Measurements from ENCODE around the gene SLC28A1. TPM values are rescaled to one million over a fixed set of nuclear protein-coding genes. Genes with fewer than 3 reads are reported as not detected.

The SLC28A1 gene
- total and polyA plus RNA-seq, 2 of the 4 experiments (the other 2 are of a cell fraction): not detected

DNA sequence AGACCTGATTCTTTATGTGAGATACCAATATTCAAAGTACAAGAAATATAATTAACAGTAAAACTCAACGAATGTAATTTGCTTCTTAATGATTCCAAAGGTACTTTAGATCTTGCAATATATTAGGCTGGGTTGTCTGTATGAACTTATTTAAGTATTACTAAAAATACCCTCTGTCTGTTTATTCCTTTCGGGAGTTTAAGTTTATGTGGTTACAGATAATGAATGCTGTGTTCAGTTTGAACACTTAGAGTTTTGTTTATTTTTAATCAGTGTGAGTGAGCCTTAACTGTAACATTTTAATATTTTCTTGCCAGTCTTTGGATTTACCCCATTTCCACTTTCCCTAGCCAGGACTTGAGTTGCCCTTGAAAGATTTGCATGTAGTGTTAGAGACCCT lies 100.7 kb downstream of the SLC28A1 start:
- Histone ChIP-seq H3K18ac (ENCODE audit: low read depth, low read length) (no peak overlapping the region), H2AK9ac (replicated peaks; ENCODE audit: low read depth, low read length, poor library complexity) (no peak overlapping the region), H3K4ac (ENCODE audit: low read depth, low read length) (no peak overlapping the region; the same call in 1 of the 2 replicates), H3K56ac (ENCODE audit: extremely low read depth, insufficient read depth, low read length) (no peak overlapping the region), H2AK5ac (ENCODE audit: low read depth, low read length) (no peak overlapping the region), H3K23ac (ENCODE audit: low read depth, low read length) (peak overlapping the region; percentile 52; the same call in 1 of the 2 replicates), H3K14ac (replicated peaks; ENCODE audit: low read depth, low read length) (0 out of 2 replicates have a peak overlapping the region, but pooled peaks have one; percentile 20), H3K9me3 (ENCODE audit: control insufficient read depth, insufficient read depth, low read length) (no peaks in the 10 kb centered on the region), H2BK5ac (ENCODE audit: low read depth, low read length, poor library complexity, severe bottlenecking) (peak overlapping the region; percentile 6), H3K4me2 (ENCODE audit: low read depth, low read length) (peak overlapping the region; percentile 83), H2BK120ac (ENCODE audit: low read depth, low read length) (no peak overlapping the region), H3K9me1 (ENCODE audit: insufficient read depth, low read length) (0 out of 2 replicates have a peak, but pooled peaks cover 5% of the 10 kb centered on the region), H3K27me3 (ENCODE audit: control insufficient read depth, insufficient read depth, low read length) (no peaks in the 10 kb centered on the region), H3K4me1 (ENCODE audit: control insufficient read depth, insufficient read depth, low read length) (peaks cover 3% of the 10 kb centered on the region), H3K9ac (ENCODE audit: low read depth, low read length) (no peak overlapping the region), H4K20me1 (ENCODE audit: insufficient read depth, low read length) (peaks cover 72% of the 10 kb centered on the region), H4K91ac (ENCODE audit: insufficient read depth, low read depth, low read length) (no peak overlapping the region), H3K4me3 (ENCODE audit: insufficient read depth, low read depth, low read length) (no peak overlapping the region), H4K8ac (ENCODE audit: low read depth in 2 of 2, low read length in 2 of 2) (no peak overlapping the region), H3K79me1 (ENCODE audit: low read depth in 1 of 2, low read length in 2 of 2) (peaks cover 17 to 63% of the 10 kb centered on the region in 2 experiments), H2BK20ac (ENCODE audit: low read depth, low read length) (peak overlapping the region; percentile 11; the same call in 1 of the 2 replicates), H3K27ac (ENCODE audit: insufficient read depth, low read length) (no peak overlapping the region), H4K5ac (ENCODE audit: low read depth, low read length) (no peak overlapping the region), H3K36me3 (ENCODE audit: control insufficient read depth, insufficient read depth, low read length) (no peaks in the 10 kb centered on the region), H2AFZ (replicated peaks; ENCODE audit: low read length, poor library complexity) (no peak overlapping the region), H2BK15ac (ENCODE audit: low read depth, low read length) (0 out of 3 replicates have a peak overlapping the region, but pooled peaks have one; percentile 34)
- ChIA-PET CTCF (no interaction called here), POLR2A (ENCODE audit: unreplicated experiment) (no interaction called here)
- no CpG with 5 or more reads among the region's 2 CpGs for WGBS, 2 experiments (ENCODE audit: extremely low coverage in 2 of 2, insufficient read length in 1 of 2)
- DNase-seq: peak; percentile 18
- intact Hi-C loops (cut with micrococcal nuclease) (no loop called here), dilution Hi-C loops (cut with HindIII; ENCODE audit: low sequenced_read_pairs, unreplicated experiment) (no loop called here), in situ Hi-C loops (cut with MboI; ENCODE audit: low sequenced_read_pairs) (no loop called here)
- BruUV-seq (replicated peaks): no TSS peak
- no peak for ATAC-seq (ENCODE audit: low read depth)
- TF ChIP-seq, protein P1, sequence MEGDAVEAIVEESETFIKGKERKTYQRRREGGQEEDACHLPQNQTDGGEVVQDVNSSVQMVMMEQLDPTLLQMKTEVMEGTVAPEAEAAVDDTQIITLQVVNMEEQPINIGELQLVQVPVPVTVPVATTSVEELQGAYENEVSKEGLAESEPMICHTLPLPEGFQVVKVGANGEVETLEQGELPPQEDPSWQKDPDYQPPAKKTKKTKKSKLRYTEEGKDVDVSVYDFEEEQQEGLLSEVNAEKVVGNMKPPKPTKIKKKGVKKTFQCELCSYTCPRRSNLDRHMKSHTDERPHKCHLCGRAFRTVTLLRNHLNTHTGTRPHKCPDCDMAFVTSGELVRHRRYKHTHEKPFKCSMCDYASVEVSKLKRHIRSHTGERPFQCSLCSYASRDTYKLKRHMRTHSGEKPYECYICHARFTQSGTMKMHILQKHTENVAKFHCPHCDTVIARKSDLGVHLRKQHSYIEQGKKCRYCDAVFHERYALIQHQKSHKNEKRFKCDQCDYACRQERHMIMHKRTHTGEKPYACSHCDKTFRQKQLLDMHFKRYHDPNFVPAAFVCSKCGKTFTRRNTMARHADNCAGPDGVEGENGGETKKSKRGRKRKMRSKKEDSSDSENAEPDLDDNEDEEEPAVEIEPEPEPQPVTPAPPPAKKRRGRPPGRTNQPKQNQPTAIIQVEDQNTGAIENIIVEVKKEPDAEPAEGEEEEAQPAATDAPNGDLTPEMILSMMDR (conservative IDR thresholded peaks at IDR 0.05; ENCODE audit: low read depth, low read length): no peak
- no peak for TF ChIP-seq RFX5 (IDR thresholded peaks at IDR 0.05; ENCODE audit: low read depth, low read length)
- TF ChIP-seq MAZ (IDR thresholded peaks at IDR 0.05; ENCODE audit: borderline replicate concordance, low read depth, low read length): no peak
- TF ChIP-seq, protein P2, sequence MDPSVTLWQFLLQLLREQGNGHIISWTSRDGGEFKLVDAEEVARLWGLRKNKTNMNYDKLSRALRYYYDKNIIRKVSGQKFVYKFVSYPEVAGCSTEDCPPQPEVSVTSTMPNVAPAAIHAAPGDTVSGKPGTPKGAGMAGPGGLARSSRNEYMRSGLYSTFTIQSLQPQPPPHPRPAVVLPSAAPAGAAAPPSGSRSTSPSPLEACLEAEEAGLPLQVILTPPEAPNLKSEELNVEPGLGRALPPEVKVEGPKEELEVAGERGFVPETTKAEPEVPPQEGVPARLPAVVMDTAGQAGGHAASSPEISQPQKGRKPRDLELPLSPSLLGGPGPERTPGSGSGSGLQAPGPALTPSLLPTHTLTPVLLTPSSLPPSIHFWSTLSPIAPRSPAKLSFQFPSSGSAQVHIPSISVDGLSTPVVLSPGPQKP (IDR thresholded peaks at IDR 0.05; ENCODE audit: borderline replicate concordance, low read depth, low read length): no peak
- TF ChIP-seq RAD21 (IDR thresholded peaks at IDR 0.05; ENCODE audit: low read length): no peak
- no peak for TF ChIP-seq BHLHE40 (IDR thresholded peaks at IDR 0.05; ENCODE audit: low read depth, low read length)
- TF ChIP-seq SMC3 (IDR thresholded peaks at IDR 0.05; ENCODE audit: low read depth, low read length): no peak
- no peak for TF ChIP-seq CHD1 (IDR thresholded peaks at IDR 0.05; ENCODE audit: low read depth, low read length)
- no peak for TF ChIP-seq FOS (IDR thresholded peaks at IDR 0.05; ENCODE audit: low read depth, low read length)
- no peak for TF ChIP-seq MXI1 (IDR thresholded peaks at IDR 0.05; ENCODE audit: borderline replicate concordance, low read depth, low read length)
- no peak for TF ChIP-seq NFE2L2 (IDR thresholded peaks at IDR 0.05; ENCODE audit: low read depth, low read length)
- TF ChIP-seq, protein P3, sequence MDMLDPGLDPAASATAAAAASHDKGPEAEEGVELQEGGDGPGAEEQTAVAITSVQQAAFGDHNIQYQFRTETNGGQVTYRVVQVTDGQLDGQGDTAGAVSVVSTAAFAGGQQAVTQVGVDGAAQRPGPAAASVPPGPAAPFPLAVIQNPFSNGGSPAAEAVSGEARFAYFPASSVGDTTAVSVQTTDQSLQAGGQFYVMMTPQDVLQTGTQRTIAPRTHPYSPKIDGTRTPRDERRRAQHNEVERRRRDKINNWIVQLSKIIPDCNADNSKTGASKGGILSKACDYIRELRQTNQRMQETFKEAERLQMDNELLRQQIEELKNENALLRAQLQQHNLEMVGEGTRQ (IDR thresholded peaks at IDR 0.05; ENCODE audit: low read depth, low read length): no peak
